SW 1271 (cell line): ENCODE results near the gene PARP9.

Experiments
- DNase-seq, 2 experiments: peaks; one replicate each; lab custom pipeline; 2025; lab: John Stamatoyannopoulos, UW

PARP9 gene

GRCh38 chr3:122564155-122564912, at the start of gene PARP9, which contains the start of gene DTX3L:
PARP9 (minus strand) TSS chr3:122564300; CDS start chr3:122559620, 4,680 bp downstream.
DTX3L (plus strand) TSS chr3:122564338; CDS start chr3:122564427, 89 bp downstream.
- peak; percentile 37 to 71 for DNase-seq

DNA sequence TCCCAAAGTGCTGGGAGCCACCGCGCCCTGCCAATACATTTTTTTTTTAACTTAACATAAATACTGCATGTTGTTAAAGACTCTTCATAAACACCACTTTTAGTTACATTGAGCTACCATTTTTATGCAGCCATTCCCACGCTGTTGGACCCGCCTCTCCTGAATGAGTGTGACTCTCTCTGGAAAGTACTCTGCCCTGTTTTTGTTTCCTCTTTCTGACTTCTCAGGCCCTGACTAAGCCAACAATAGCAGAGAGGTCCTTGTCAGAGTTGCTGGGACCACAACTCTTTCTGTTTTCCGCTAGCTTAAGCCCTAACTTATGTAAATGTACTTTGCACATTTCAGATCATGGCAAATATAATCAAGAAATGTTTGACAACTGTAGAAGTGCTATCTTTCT, 48.6 kb upstream of the PARP9 start:
- no peak for DNase-seq

GRCh38 chr3:122609798-122610559, 45.9 kb upstream of the PARP9 start:
- DNase-seq: peak in 1 of 2 experiments; percentile 69

DNA sequence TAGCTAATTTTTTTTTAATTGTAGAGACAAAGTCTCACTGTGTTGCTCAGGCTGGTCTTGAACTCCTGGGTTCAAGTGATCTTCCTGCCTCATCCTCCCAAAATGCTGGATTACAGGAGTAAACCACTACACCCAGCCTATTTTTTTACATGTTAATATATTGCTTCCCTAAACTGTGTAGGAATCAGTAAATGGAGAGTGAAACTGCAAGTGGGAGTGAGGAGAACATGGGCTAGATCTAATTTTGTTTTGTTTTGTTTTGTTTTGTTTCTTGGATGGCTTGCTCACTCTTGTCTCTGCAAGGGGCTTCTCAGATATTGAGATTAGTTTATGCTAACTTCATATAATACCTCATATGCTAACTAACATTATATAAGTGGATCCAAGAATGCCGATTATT, 44.8 kb upstream of the PARP9 start:
- DNase-seq: no peak

DNA sequence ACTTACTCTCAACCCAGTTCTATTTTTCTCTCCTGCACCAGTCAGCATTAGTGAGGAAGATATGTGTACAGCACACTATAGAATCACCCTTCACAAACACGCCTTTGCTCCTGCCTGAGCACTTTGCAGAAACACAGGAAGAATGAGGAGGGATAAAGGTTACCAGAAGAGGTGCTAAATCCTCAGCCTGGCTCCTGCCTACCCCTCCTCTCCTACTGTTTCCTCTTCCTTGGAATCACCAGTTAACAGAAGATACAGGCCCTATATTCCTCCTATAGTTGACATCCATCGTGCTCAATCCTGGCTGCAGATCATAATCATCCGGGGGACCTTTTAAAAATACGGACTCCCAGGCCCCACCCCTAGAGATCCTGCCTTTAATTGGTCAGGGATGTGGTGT, 42.2 kb upstream of the PARP9 start:
- DNase-seq: no peak

DNA sequence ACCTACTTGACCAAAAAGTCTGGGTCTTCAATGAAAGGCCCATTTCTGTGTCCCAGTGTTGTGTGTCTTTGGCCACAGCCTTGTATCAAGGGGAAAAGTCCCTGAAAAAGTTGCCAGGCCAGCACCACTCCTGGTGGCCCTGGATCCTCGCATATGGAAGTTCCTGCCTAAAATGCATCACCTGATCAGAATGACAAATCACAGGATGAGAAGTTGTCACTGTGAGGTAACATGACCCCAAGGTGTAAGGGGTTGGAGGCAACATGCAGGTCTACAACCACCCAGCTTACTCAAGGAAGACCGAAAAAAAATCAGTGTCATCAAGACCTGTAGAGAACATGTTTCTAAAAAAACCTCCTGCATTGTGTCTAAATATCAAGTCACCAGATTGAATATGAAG, 39.0 kb upstream of the PARP9 start:
- no peak for DNase-seq

- DNase-seq: no peak
Observed at GRCh38 chr3:122602011-122602710, 38.1 kb upstream of the PARP9 start.

GRCh38 chr3:122598556-122598955, 34.5 kb upstream of the PARP9 start:
- DNase-seq: no peak

DNA sequence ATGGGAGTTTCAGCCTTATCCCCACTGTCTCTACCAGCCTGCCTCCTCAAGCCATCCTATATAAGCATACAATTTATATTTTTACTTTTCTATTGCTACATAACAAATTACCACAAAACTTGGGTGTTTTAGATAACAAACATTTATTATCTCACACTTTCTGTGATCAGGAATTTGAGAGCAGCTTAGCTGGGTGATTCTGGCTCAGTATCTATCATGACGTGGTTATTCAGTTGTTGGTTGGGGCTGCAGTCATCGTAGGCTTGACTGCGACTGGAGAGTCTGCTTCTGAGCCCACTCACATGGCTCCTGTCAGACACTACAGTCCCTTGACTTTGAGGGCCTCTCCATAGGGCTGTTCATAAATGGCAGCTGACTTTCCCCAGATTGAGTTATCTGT, 34.1 kb upstream of the PARP9 start:
- DNase-seq: no peak

DNA sequence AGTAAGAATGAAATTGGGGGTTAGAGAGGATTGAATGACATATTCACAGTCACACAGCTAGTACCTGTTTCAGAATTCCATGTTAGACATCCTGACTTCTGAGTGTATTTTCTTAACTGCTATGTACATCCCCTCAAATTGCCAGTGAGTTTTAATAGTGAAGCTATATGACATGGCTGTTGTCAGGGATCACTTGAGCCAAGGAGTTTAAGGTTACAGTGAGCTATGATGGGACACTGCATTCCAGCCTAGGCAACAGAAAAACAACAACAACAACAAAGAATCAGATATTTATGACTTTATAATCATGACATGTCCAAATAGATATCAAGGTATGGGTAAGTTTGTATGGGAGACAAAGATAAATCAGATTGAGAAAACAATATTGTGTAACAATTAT, 29.9 kb upstream of the PARP9 start:
- no peak for DNase-seq

GRCh38 chr3:122590610-122591009, 26.5 kb upstream of the PARP9 start:
- DNase-seq: no peak

DNA sequence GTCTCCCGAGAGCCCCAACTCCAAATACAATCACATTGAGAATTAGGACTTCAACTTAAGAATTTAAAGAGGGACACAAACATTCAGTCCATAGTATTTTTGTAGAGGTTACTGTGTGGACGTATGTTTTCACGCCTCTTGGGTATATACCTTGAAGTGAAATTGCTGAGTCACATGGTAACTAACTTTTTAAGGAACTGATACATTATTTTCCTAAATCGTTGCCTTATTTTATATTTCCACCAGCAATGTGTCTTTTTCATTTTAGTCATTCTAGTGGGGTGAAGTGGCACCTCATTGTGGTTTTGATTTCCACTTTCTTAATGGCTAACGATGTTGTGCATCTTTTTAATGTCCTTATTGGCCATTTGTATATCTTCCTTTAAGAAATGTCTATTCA, 25.2 kb upstream of the PARP9 start:
- DNase-seq: no peak

GRCh38 chr3:122587572-122587971, 23.5 kb upstream of the PARP9 start:
- DNase-seq: no peak

DNA sequence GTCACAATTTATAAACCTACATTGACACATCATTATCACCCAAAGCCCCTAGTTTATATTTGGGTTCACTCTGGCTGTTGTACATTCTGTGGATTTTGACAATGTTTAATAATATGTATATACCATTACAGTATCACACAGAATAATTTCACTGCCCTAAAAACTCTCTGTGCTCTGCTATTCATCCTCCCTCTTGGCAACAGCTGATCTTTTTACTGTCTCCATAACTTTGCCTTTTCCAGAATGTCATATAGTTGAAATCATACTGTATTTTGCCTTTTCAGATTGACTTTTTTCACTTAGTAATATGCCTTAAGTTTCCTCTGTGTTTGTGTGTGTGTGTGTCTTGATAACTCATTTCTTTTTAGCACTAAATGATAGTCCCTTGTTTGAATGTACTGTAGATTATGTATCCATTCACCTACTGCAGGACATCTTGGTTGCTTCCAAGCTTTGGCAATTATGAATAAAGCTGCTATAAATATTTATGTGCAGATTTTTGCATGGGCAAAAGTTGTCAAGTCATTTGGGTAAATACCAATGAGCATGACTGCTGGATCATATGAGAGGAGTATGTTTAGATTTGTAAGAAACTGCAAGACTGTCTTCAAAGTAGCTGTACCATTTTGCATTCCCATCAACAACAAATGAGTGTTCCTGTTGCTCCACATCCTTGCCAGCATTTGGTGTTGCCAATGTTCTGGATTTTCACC, 22.8 kb upstream of the PARP9 start:
- DNase-seq: no peak

DNA sequence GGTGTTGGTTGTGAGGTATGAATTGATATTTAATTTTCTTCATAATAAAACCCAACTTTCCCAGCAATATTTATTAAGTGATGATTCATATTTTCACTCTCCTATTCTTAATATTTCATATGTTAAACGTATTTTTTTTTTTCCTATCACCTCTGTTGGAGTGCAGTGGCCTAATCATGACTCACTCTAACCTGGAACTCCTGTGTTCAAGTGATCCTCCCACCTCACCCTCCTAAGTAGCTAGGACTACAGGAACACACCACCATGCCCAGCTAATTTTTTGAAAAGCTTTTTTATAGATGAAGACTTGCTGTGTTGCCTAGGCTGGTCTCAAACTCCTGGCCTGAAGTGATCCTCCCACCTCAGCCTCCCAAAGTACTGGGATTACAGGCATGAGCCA, 22.0 kb upstream of the PARP9 start:
- no peak for DNase-seq

DNA sequence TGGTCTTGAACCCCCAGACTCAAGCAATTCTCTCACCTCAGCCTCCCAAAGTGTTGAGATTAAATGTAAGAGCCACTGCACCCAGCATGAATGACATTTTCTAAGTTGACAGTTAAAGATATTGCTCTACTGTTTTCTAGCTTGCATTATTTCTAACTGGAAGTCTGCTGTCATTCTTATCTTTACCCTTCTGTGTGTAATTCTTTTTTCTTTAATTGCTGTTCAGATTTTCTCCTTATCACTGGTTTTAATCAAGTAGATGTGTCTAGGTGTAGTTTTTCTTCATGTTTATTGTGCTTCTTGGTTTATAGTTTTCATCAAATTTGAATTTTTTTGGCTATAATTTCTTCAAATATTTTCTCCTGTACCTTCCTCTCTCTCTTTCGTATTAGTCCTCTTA, 18.3 kb upstream of the PARP9 start:
- no peak for DNase-seq

- no peak for DNase-seq
Observed at GRCh38 chr3:122581622-122582021, 17.5 kb upstream of the PARP9 start.

GRCh38 chr3:122580470-122580869, 16.4 kb upstream of the PARP9 start:
- no peak for DNase-seq

GRCh38 chr3:122578069-122578740, 14.1 kb upstream of the PARP9 start:
- no peak for DNase-seq

DNA sequence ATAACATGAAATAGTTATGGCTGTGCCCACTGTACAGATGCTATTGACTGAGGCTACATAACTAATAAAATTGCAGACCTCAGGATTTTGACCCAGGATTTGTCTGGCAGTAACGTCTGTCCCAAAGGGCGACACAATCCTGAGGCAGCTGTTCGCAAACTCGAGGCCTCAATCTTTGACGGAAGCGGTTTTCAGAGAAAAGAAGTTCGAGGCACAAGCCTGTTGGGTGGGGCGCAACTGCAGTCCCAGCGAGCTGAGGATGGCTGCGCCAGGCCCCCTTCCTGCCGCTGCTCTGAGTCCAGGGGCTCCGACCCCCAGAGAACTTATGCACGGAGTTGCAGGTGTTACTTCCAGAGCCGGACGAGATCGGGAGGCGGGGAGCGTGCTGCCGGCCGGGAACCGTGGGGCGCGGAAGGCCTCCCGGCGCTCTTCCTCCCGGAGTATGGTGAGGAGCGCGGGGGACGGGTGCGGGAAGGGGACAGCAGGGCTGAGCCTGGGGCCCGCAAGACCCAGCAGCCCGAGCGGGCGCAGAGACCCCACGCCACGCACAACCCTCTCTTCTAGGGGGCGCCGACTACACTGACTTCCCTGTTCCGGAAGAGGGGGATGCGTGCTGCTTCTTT, 13.4 kb upstream of the PARP9 start, which contains the start of gene PARP15:
TSS of gene PARP15 (plus strand) at position 242 of the 623 bp plus-strand sequence. CDS start at position 260, 18 bp downstream.
- no peak for DNase-seq
